ENCODE data around the gene ACTN4.
A peak's percentile ranks its signal among the peaks of the same experiment; 100 is the strongest.

The ACTN4 gene

GRCh38 chr19:38730731-38731589 is 83.5 kb downstream of the ACTN4 start:
- Histone ChIP-seq H3K4me3 (ENCODE audit: low read length) (no peak overlapping the region), H4K20me1 (ENCODE audit: insufficient read depth, low read length) (no peaks in the 10 kb centered on the region), H2AFZ (ENCODE audit: low read depth, low read length) (no peak overlapping the region), H3K36me3 (replicated peaks; ENCODE audit: low read depth, low read length) (peaks cover 36% of the 10 kb centered on the region), H3K4me1 (ENCODE audit: low read length) (peaks cover 16% of the 10 kb centered on the region), H3K27ac (ENCODE audit: low read length) (no peak overlapping the region), H3K79me2 (ENCODE audit: low read length) (no peaks in the 10 kb centered on the region), H3K9ac (ENCODE audit: low read length) (no peak overlapping the region), H3K9me3 (ENCODE audit: insufficient read depth, low read length) (no peaks in the 10 kb centered on the region), H3K27me3 (ENCODE audit: low read depth, low read length) (no peaks in the 10 kb centered on the region), H3K4me2 (ENCODE audit: low read length) (no peak overlapping the region)
- TF ChIP-seq EZH2phosphoT487 (IDR thresholded peaks at IDR 0.05; ENCODE audit: low read depth) (no peak), CTCF (IDR thresholded peaks at IDR 0.05; ENCODE audit: low read depth, low read length) (no peak)

DNA sequence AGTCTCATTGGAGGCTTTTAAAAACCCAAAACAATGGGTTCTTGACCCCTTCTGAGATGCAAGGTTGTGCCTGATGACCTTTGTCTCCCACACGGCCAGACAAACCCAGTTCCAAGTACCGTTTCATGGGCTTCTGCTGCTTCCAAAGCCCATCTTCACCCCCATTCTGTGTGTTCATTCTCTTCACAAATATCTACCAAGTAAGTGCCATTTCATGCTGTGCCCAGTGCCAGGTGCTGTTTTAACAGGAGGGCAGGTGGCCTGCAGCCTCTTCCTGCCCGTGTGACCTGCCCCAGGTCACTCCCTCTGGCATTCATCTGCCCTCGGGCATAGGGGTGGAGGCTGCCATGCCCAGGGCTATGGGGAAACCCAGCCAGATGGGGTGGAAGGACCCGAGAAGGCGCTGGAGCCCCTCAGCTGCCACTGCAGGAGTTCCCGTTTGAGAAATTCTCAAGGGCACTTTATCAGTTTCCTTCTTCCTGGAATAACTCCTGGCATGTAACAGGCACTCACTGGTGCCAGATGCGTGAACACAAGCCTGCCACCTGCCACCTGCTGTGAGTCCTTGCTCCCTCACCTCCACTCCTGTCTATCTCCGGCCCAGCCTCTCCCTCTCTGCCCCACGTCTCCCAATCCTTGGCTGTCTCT is 84.3 kb downstream of the ACTN4 start:
- H3K9ac ChIP-seq (ENCODE audit: low read length), result no peak overlapping the region
- H3K9me3 ChIP-seq (ENCODE audit: insufficient read depth, low read length), result no peaks in the 10 kb centered on the region
- H3K79me2 ChIP-seq (ENCODE audit: low read length), result no peaks in the 10 kb centered on the region
- H4K20me1 ChIP-seq (ENCODE audit: insufficient read depth, low read length), result no peaks in the 10 kb centered on the region
- peaks cover 19% of the 10 kb centered on the region for H3K4me1 ChIP-seq (ENCODE audit: low read length)
- TF ChIP-seq EZH2phosphoT487 (IDR thresholded peaks at IDR 0.05; ENCODE audit: low read depth) (no peak), CTCF (IDR thresholded peaks at IDR 0.05; ENCODE audit: low read depth, low read length) (no peak)
- H3K27ac ChIP-seq (ENCODE audit: low read length), result peak overlapping the region; percentile 11; the same call in 1 of the 2 replicates
- H3K4me3 ChIP-seq (ENCODE audit: low read length), result no peak overlapping the region
- no peak overlapping the region for H2AFZ ChIP-seq (ENCODE audit: low read depth, low read length)
- H3K4me2 ChIP-seq (ENCODE audit: low read length), result no peak overlapping the region
- H3K27me3 ChIP-seq (ENCODE audit: low read depth, low read length), result no peaks in the 10 kb centered on the region
- peaks cover 32% of the 10 kb centered on the region for H3K36me3 ChIP-seq (replicated peaks; ENCODE audit: low read depth, low read length)

- Histone ChIP-seq H4K20me1 (ENCODE audit: insufficient read depth, low read length) (no peaks in the 10 kb centered on the region), H3K27me3 (ENCODE audit: low read depth, low read length) (no peaks in the 10 kb centered on the region), H3K27ac (ENCODE audit: low read length) (no peak overlapping the region), H3K9ac (ENCODE audit: low read length) (no peak overlapping the region), H3K4me3 (ENCODE audit: low read length) (no peak overlapping the region), H3K36me3 (replicated peaks; ENCODE audit: low read depth, low read length) (peaks cover 28% of the 10 kb centered on the region), H3K4me1 (ENCODE audit: low read length) (peaks cover 19% of the 10 kb centered on the region), H3K4me2 (ENCODE audit: low read length) (no peak overlapping the region), H3K79me2 (ENCODE audit: low read length) (no peaks in the 10 kb centered on the region), H3K9me3 (ENCODE audit: insufficient read depth, low read length) (no peaks in the 10 kb centered on the region), H2AFZ (ENCODE audit: low read depth, low read length) (no peak overlapping the region)
- TF ChIP-seq CTCF (IDR thresholded peaks at IDR 0.05; ENCODE audit: low read depth, low read length), result no peak
- TF ChIP-seq EZH2phosphoT487 (IDR thresholded peaks at IDR 0.05; ENCODE audit: low read depth), result no peak
These were observed 85.7 kb downstream of the ACTN4 start for GRCh38 chr19:38733241-38733492.

GRCh38 chr19:38733493-38734175 is 86.2 kb downstream of the ACTN4 start:
- H3K9ac ChIP-seq (ENCODE audit: low read length), result no peak overlapping the region
- peaks cover 19% of the 10 kb centered on the region for H3K4me1 ChIP-seq (ENCODE audit: low read length)
- 0 out of 2 replicates have a peak overlapping the region, but pooled peaks have one; percentile 84 for H3K4me2 ChIP-seq (ENCODE audit: low read length)
- H3K4me3 ChIP-seq (ENCODE audit: low read length), result no peak overlapping the region
- H3K36me3 ChIP-seq (replicated peaks; ENCODE audit: low read depth, low read length), result peaks cover 25% of the 10 kb centered on the region
- 0 out of 2 replicates have a peak overlapping the region, but pooled peaks have one; percentile 6 for H3K27ac ChIP-seq (ENCODE audit: low read length)
- no peaks in the 10 kb centered on the region for H3K79me2 ChIP-seq (ENCODE audit: low read length)
- H4K20me1 ChIP-seq (ENCODE audit: insufficient read depth, low read length), result no peaks in the 10 kb centered on the region
- no peaks in the 10 kb centered on the region for H3K9me3 ChIP-seq (ENCODE audit: insufficient read depth, low read length)
- no peak overlapping the region for H2AFZ ChIP-seq (ENCODE audit: low read depth, low read length)
- H3K27me3 ChIP-seq (ENCODE audit: low read depth, low read length), result no peaks in the 10 kb centered on the region
- TF ChIP-seq EZH2phosphoT487 (IDR thresholded peaks at IDR 0.05; ENCODE audit: low read depth), result no peak
- no peak for TF ChIP-seq CTCF (IDR thresholded peaks at IDR 0.05; ENCODE audit: low read depth, low read length)

All from OCI-LY3 (cell line).